A549 (cell line): ENCODE results near the gene SLC6A17.

Experiments
- MAZ ChIP-seq: fragments of 150-350 bp; IDR thresholded peaks from 2 replicates; pipeline ENCODE4 v1.6.1; 2014; ENCODE audit warnings: antibody characterized with exemption, low read depth, low read length, borderline replicate concordance
- POLR2AphosphoS2 ChIP-seq: conservative IDR thresholded peaks from 2 replicates; pipeline ENCODE4 v1.6.1; 2012; ENCODE audit warnings: low read length, improper control_type of control experiment, inconsistent platforms
- SMC3 ChIP-seq: fragments of >200 bp; sonication (Bioruptor Twin); formaldehyde crosslinking; IDR thresholded peaks from 3 replicates; pipeline ENCODE4 v1.6.1; 2018; ENCODE audit warnings: inconsistent platforms
- ZC3H11A ChIP-seq: fragments of 450-650 bp; IDR thresholded peaks from 2 replicates; pipeline ENCODE4 v1.6.1; 2014; ENCODE audit warnings: antibody characterized with exemption, mild to moderate bottlenecking
- ZSCAN20 ChIP-seq: fragments of 250-450 bp; sonication (Bioruptor Pico); IDR thresholded peaks from 2 replicates; pipeline ENCODE4 v1.8.0; 2022; ENCODE audit warnings: mild to moderate bottlenecking, moderate library complexity
- TF ChIP-seq, protein P1 (sequence below): fragments of >200 bp; sonication (Bioruptor Twin); formaldehyde crosslinking; IDR thresholded peaks from 3 replicates; pipeline ENCODE4 v1.5.1; 2016

DNA sequence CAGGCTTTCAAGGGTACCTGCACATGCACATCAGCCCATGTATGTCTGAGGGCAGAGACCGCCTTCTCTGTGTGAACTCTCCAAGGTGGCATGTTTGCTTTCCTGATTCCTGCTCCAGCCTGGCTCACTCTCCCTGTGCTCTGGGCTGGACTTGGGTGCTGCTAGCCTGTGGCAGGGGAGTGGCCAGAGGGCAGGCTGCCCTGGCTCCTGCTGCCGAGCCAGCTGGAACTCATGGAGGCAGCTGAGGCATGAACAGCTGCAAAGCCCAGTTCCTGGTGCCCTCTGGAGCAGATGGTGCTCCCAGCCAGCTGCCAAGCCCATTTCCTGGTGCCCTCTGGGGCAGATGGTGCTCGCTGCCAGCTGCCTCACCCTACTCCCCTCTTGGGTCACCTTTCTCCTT lies 30.5 kb upstream of the SLC6A17 start:
- TF ChIP-seq POLR2AphosphoS2 (no peak), SMC3 (no peak), ZSCAN20 (CRISPR knock-in tag) (no peak), MAZ (no peak), ZC3H11A (no peak)
- TF ChIP-seq, protein P1, sequence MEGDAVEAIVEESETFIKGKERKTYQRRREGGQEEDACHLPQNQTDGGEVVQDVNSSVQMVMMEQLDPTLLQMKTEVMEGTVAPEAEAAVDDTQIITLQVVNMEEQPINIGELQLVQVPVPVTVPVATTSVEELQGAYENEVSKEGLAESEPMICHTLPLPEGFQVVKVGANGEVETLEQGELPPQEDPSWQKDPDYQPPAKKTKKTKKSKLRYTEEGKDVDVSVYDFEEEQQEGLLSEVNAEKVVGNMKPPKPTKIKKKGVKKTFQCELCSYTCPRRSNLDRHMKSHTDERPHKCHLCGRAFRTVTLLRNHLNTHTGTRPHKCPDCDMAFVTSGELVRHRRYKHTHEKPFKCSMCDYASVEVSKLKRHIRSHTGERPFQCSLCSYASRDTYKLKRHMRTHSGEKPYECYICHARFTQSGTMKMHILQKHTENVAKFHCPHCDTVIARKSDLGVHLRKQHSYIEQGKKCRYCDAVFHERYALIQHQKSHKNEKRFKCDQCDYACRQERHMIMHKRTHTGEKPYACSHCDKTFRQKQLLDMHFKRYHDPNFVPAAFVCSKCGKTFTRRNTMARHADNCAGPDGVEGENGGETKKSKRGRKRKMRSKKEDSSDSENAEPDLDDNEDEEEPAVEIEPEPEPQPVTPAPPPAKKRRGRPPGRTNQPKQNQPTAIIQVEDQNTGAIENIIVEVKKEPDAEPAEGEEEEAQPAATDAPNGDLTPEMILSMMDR, result no peak
